ENCODE results near the gene MBD6. TPM values are rescaled to one million over a fixed set of nuclear protein-coding genes. Genes with fewer than 3 reads are reported as not detected.
A peak's percentile ranks its signal among the peaks of the same experiment; 100 is the strongest.

The MBD6 gene
- total and polyA plus RNA-seq, 4 experiments from 2014 or later = 0.16 to 103 (median 50.0) TPM

DNA sequence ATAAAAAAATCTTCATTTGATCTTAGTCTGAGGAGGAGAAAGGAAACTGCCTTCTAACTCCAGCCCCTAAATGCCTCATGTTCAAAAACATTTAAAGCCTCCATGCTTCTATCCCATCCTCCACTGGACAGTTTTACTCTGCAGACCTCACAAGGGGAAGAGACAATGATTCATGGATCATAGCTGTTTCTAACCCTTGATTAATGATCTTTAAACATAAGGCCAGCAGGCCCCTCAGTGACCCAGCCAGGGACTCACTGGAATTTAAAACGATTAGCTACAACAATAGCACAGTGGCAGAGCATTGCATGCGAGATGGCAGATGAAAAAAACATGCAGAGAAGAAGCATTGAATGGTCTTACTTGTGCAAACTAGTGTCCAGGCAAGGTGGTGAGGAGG, 18.4 kb downstream of the MBD6 start:
- Histone ChIP-seq H3K27me3 (ENCODE audit: insufficient read depth, low read length) (no peaks in the 10 kb centered on the region), H3K36me3 (ENCODE audit: insufficient read depth, low read length) (peaks cover 5% of the 10 kb centered on the region), H3K4me1 (ENCODE audit: insufficient read depth, low read length) (peaks cover 9% of the 10 kb centered on the region), H3K4me3 (ENCODE audit: low read length in 2 of 2) (no peak overlapping the region), H3K27ac (ENCODE audit: low read depth, low read length) (no peak overlapping the region), H3K9me3 (ENCODE audit: control insufficient read depth in 1 of 2, low read length in 2 of 2) (no peaks in the 10 kb centered on the region)
- Mint-ChIP-seq H3K4me3 (no peak overlapping the region), H3K27me3 (no peaks in the 10 kb centered on the region), H3K9me3 (peaks cover 0 to 1% (median 0%) of the 10 kb centered on the region in 8 donors), H3K4me1 (peaks cover 15 to 22% (median 18%) of the 10 kb centered on the region in 4 donors), H3K36me3 (peaks cover 7 to 35% of the 10 kb centered on the region in 2 donors), H3K27ac (peak overlapping the region in 1 of 7 donors; percentile 90)
- POLR2A ChIA-PET (ENCODE audit: partially characterized antibody) = no interaction called here
- intact Hi-C loops (cut with micrococcal nuclease) = no loop called here
- CTCF ChIA-PET (ENCODE audit: partially characterized antibody) = no interaction called here
- no peak for DNase-seq

DNA sequence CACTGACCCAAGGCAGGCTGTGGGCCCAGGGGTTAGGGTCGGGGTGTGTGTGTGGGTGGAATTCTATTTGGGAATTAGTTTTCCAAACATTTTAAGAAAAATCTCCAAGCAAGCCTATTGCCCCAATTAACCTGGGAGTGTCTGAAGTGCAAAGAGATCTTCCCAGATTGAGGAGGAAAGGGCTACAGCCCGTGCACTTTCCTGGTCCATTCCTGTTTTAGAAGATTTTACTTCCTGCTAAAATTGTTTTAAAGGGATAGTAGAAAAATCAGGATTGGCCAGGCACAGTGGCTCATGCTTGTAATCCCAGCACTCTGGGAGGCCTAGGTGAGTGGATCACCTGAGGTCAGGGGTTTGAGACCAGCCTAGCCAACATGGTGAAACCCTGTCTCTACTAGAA, 19.1 kb downstream of the MBD6 start:
- H3K4me3 ChIP-seq (ENCODE audit: low read length in 2 of 2) = no peak overlapping the region
- no peaks in the 10 kb centered on the region for H3K9me3 ChIP-seq (ENCODE audit: control insufficient read depth in 1 of 2, low read length in 2 of 2)
- Mint-ChIP-seq H3K27ac (no peak overlapping the region), H3K4me1 (peaks cover 19 to 27% (median 24%) of the 10 kb centered on the region in 4 donors), H3K27me3 (no peaks in the 10 kb centered on the region), H3K36me3 (peaks cover 7 to 35% of the 10 kb centered on the region in 2 donors), H3K4me3 (no peak overlapping the region), H3K9me3 (peaks cover 0 to 3% (median 0%) of the 10 kb centered on the region in 8 donors)
- no peaks in the 10 kb centered on the region for H3K27me3 ChIP-seq (ENCODE audit: insufficient read depth, low read length)
- H3K4me1 ChIP-seq (ENCODE audit: insufficient read depth, low read length) = peaks cover 16% of the 10 kb centered on the region
- H3K27ac ChIP-seq (ENCODE audit: low read depth, low read length) = no peak overlapping the region
- DNase-seq = no peak
- ChIA-PET CTCF (ENCODE audit: partially characterized antibody) (no interaction called here), POLR2A (ENCODE audit: partially characterized antibody) (no interaction called here)
- intact Hi-C loops (cut with micrococcal nuclease) = no loop called here
- H3K36me3 ChIP-seq (ENCODE audit: insufficient read depth, low read length) = peaks cover 5% of the 10 kb centered on the region

GRCh38 chr12:57543581-57543980, 21.0 kb downstream of the MBD6 start:
- peaks cover 23% of the 10 kb centered on the region for H3K4me1 ChIP-seq (ENCODE audit: insufficient read depth, low read length)
- H3K9me3 ChIP-seq (ENCODE audit: control insufficient read depth in 1 of 2, low read length in 2 of 2) = no peaks in the 10 kb centered on the region
- no peak overlapping the region for H3K4me3 ChIP-seq (ENCODE audit: low read length in 2 of 2)
- ChIA-PET CTCF (ENCODE audit: partially characterized antibody) (interaction anchor here (1.3 to 3.4 kb wide), 2 partner anchors 85 to 91 kb away, joined by 3 to 15 read pairs; partner anchors contain the start of gene GLI1), POLR2A (ENCODE audit: partially characterized antibody) (interaction anchor here (0.6 to 1.5 kb wide), 3 partner anchors 9 to 1723 kb away, joined by 3 to 6 read pairs (median 4); no protein-coding TSS in a partner anchor)
- Mint-ChIP-seq H3K4me1 (peaks cover 25 to 35% (median 33%) of the 10 kb centered on the region in 4 donors), H3K27ac (peak overlapping the region in 4 of 7 donors; percentile 30 to 43 (median 33)), H3K27me3 (no peaks in the 10 kb centered on the region), H3K36me3 (peaks cover 3 to 23% of the 10 kb centered on the region in 2 donors), H3K9me3 (peaks cover 0 to 3% (median 0%) of the 10 kb centered on the region in 8 donors), H3K4me3 (no peak overlapping the region)
- no peak overlapping the region for H3K27ac ChIP-seq (ENCODE audit: low read depth, low read length)
- no peak for DNase-seq
- intact Hi-C loops (cut with micrococcal nuclease) = no loop called here
- H3K27me3 ChIP-seq (ENCODE audit: insufficient read depth, low read length) = no peaks in the 10 kb centered on the region
- H3K36me3 ChIP-seq (ENCODE audit: insufficient read depth, low read length) = no peaks in the 10 kb centered on the region

- intact Hi-C loops (cut with micrococcal nuclease) = loop anchor here (2.0 kb wide), 3 partner anchors 45 to 69 kb away; partner anchors contain the start of gene PIP4K2C
- Mint-ChIP-seq H3K9me3 (peaks cover 0 to 3% (median 0%) of the 10 kb centered on the region in 8 donors), H3K27ac (peak overlapping the region; percentile 84 to 99 (median 97)), H3K4me3 (peak overlapping the region; percentile 93 to 100 (median 98)), H3K36me3 (peaks cover 3 to 7% of the 10 kb centered on the region in 2 donors), H3K27me3 (peaks cover 2 to 4% of the 10 kb centered on the region in 2 donors), H3K4me1 (peaks cover 33 to 50% (median 43%) of the 10 kb centered on the region in 4 donors)
- DNase-seq = no peak
- H3K4me3 ChIP-seq (ENCODE audit: low read length in 2 of 2) = peak overlapping the region; percentile 54 to 71
- no peaks in the 10 kb centered on the region for H3K36me3 ChIP-seq (ENCODE audit: insufficient read depth, low read length)
- peaks cover 37% of the 10 kb centered on the region for H3K4me1 ChIP-seq (ENCODE audit: insufficient read depth, low read length)
- ChIA-PET CTCF (ENCODE audit: partially characterized antibody) (interaction anchor here (0.8 to 3.4 kb wide), 4 partner anchors 8 to 87 kb away, joined by 3 to 15 read pairs (median 3); partner anchors contain the start of gene GLI1), POLR2A (ENCODE audit: partially characterized antibody) (interaction anchor here (1.1 to 2.8 kb wide), 7 partner anchors 9 to 87 kb away, joined by 3 to 20 read pairs (median 7); partner anchors contain the start of genes ARHGAP9, DDIT3 and GLI1)
- H3K9me3 ChIP-seq (ENCODE audit: control insufficient read depth in 1 of 2, low read length in 2 of 2) = no peaks in the 10 kb centered on the region
- H3K27me3 ChIP-seq (ENCODE audit: insufficient read depth, low read length) = no peaks in the 10 kb centered on the region
- H3K27ac ChIP-seq (ENCODE audit: low read depth, low read length) = peak overlapping the region; percentile 84
These were observed 23.3 kb downstream of the MBD6 start for GRCh38 chr12:57545809-57546437.

DNA sequence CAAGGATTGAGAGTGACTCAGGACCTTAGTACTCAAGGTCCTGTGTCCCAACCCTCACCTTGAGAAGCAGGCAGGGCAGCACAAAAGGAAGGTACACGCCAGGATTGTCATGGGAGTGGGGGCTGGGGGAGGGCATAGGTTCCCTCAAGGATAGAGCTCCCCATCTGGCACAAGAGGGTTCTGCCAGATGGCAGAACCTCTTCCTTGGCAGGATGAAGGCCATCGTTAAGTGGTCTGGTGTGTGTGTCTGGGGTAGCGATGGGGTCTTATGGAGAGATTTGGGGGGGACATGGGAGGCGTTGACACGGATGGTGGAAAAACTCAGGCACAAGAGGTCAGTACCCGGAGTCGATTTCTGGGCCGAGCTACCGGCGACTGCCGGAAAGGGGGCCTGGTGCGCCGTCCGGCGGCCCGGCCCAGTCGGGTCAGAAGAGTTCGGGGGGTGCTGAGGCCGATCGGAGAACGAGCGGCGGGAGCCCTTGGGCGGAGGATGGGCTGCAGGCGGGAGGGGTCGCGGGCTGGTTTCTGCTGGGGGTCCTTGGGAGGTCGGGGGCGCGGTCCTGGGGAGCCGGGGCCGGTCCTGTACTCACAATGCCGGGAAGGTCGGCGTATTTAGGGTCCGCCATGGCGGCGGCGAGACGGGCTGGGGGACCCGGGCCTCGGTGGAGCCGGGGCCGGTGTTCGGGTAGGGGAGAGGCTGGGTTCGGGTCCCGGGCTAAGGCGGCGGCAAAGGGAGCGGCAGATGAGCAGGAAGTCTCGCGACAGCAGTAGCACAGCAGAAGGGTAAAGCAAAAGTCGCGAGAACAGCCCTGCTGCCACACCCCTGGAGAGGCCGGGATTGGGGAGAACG, 24.0 kb downstream of the MBD6 start, which contains the start of gene DCTN2:
TSS of gene DCTN2 (minus strand) at position 755 of the 850 bp plus-strand sequence. CDS start at position 626, 129 bp downstream.
- Mint-ChIP-seq H3K27ac (peak within 1 kb of the TSS; percentile 84 to 99 (median 97)), H3K4me3 (peak within 1 kb of the TSS; percentile 93 to 100 (median 98)), H3K9me3 (peaks cover 0 to 3% (median 0%) of the 10 kb centered on the region in 8 donors), H3K27me3 (peaks cover 2 to 4% of the 10 kb centered on the region in 2 donors), H3K36me3 (peaks cover 0 to 3% of the 10 kb centered on the region in 2 donors), H3K4me1 (peaks cover 32 to 53% (median 42%) of the 10 kb centered on the region in 4 donors)
- CTCF ChIA-PET (ENCODE audit: partially characterized antibody) = interaction anchor here (0.6 to 3.4 kb wide), 8 partner anchors 9 to 957 kb away, joined by 3 to 15 read pairs (median 3); partner anchors contain the start of gene GLI1
- H3K9me3 ChIP-seq (ENCODE audit: control insufficient read depth in 1 of 2, low read length in 2 of 2) = no peaks in the 10 kb centered on the region
- H3K4me1 ChIP-seq (ENCODE audit: insufficient read depth, low read length) = peaks cover 37% of the 10 kb centered on the region
- intact Hi-C loops (cut with micrococcal nuclease) = loop anchor here (1.0 to 2.0 kb wide), 4 partner anchors 26 to 70 kb away; partner anchors contain the start of genes DDIT3 and PIP4K2C
- POLR2A ChIA-PET (ENCODE audit: partially characterized antibody) = interaction anchor here (0.6 to 2.8 kb wide), 13 partner anchors 8 to 810 kb away, joined by 3 to 20 read pairs (median 4); partner anchors contain the start of genes ARHGAP9, DDIT3 and GLI1
- no peaks in the 10 kb centered on the region for H3K36me3 ChIP-seq (ENCODE audit: insufficient read depth, low read length)
- peak; percentile 91 to 97 (median 93) for DNase-seq
- no peaks in the 10 kb centered on the region for H3K27me3 ChIP-seq (ENCODE audit: insufficient read depth, low read length)
- peak within 1 kb of the TSS; percentile 84 for H3K27ac ChIP-seq (ENCODE audit: low read depth, low read length)
- peak within 1 kb of the TSS; percentile 54 to 71 for H3K4me3 ChIP-seq (ENCODE audit: low read length in 2 of 2)

GRCh38 chr12:57547288-57548012, 24.8 kb downstream of the MBD6 start:
- Mint-ChIP-seq H3K9me3 (peaks cover 0 to 3% (median 0%) of the 10 kb centered on the region in 8 donors), H3K36me3 (peaks cover 0 to 3% of the 10 kb centered on the region in 2 donors), H3K27ac (peak overlapping the region; percentile 84 to 99 (median 97)), H3K4me3 (peak overlapping the region; percentile 93 to 100 (median 98)), H3K4me1 (peaks cover 32 to 53% (median 42%) of the 10 kb centered on the region in 4 donors), H3K27me3 (peaks cover 2 to 4% of the 10 kb centered on the region in 2 donors)
- H3K4me1 ChIP-seq (ENCODE audit: insufficient read depth, low read length) = peaks cover 37% of the 10 kb centered on the region
- H3K9me3 ChIP-seq (ENCODE audit: control insufficient read depth in 1 of 2, low read length in 2 of 2) = no peaks in the 10 kb centered on the region
- H3K27ac ChIP-seq (ENCODE audit: low read depth, low read length) = peak overlapping the region; percentile 84
- H3K27me3 ChIP-seq (ENCODE audit: insufficient read depth, low read length) = no peaks in the 10 kb centered on the region
- no peak for DNase-seq
- H3K4me3 ChIP-seq (ENCODE audit: low read length in 2 of 2) = peak overlapping the region; percentile 54 to 71
- ChIA-PET POLR2A (ENCODE audit: partially characterized antibody) (interaction anchor here (0.6 to 2.8 kb wide), 11 partner anchors 7 to 810 kb away, joined by 3 to 20 read pairs (median 4); partner anchors contain the start of genes ARHGAP9, DDIT3 and GLI1), CTCF (ENCODE audit: partially characterized antibody) (interaction anchor here (0.6 to 1.0 kb wide), 5 partner anchors 24 to 958 kb away, joined by 3 read pairs; partner anchors contain the start of gene GLI1)
- intact Hi-C loops (cut with micrococcal nuclease) = loop anchor here (1.0 to 2.0 kb wide), 4 partner anchors 27 to 71 kb away; partner anchors contain the start of genes DDIT3 and PIP4K2C
- no peaks in the 10 kb centered on the region for H3K36me3 ChIP-seq (ENCODE audit: insufficient read depth, low read length)
